HL-60 (cell line): Measurements from ENCODE around the gene RABGAP1L.

Source experiments
- DNase-seq, 2 experiments: peaks; one replicate each; pipeline ENCODE4 v3.0.0-alpha.2; 2010 to 2020; ENCODE audit warnings: low read depth in 1 of 2, low spot score in 1 of 2
- H3K27ac ChIP-seq: fragments of 250-450 bp; sonication (Bioruptor Pico); replicated peaks from 2 replicates; pipeline ENCODE4 v1.5.1; 2020; ENCODE audit warnings: mild to moderate bottlenecking, moderate library complexity
- H3K27me3 ChIP-seq: fragments of 250-450 bp; sonication (Bioruptor Pico); 2 replicates; pipeline ENCODE4 v1.5.1; 2021; ENCODE audit warnings: mild to moderate bottlenecking, moderate library complexity; ENCODE audit not compliant: insufficient read depth, poor library complexity, severe bottlenecking
- H3K4me3 ChIP-seq: replicated peaks from 2 replicates; pipeline ENCODE4 v1.5.1; 2011; ENCODE audit warnings: mild to moderate bottlenecking, control low read depth, low read length; ENCODE audit not compliant: insufficient read depth
- GABPA ChIP-seq: IDR thresholded peaks from 2 replicates; pipeline ENCODE4 v1.6.1; 2012; ENCODE audit warnings: low read depth
- POLR2AphosphoS5 ChIP-seq: IDR thresholded peaks from 2 replicates; pipeline ENCODE4 v1.6.1; 2012; ENCODE audit warnings: low read depth
- SPI1 ChIP-seq: IDR thresholded peaks from 2 replicates; pipeline ENCODE4 v1.6.1; 2012; ENCODE audit warnings: low read depth, mild to moderate bottlenecking, borderline replicate concordance
- TF ChIP-seq, protein P1 (sequence below): IDR thresholded peaks from 2 replicates; pipeline ENCODE4 v1.6.1; 2012; ENCODE audit warnings: low read depth; ENCODE audit not compliant: insufficient replicate concordance
- TF ChIP-seq, protein P2 (sequence below): IDR thresholded peaks from one replicate; pipeline ENCODE4 v1.5.1; 2011; ENCODE audit warnings: low read length, control low read depth, inconsistent platforms; ENCODE audit not compliant: insufficient read depth

The RABGAP1L gene

DNA sequence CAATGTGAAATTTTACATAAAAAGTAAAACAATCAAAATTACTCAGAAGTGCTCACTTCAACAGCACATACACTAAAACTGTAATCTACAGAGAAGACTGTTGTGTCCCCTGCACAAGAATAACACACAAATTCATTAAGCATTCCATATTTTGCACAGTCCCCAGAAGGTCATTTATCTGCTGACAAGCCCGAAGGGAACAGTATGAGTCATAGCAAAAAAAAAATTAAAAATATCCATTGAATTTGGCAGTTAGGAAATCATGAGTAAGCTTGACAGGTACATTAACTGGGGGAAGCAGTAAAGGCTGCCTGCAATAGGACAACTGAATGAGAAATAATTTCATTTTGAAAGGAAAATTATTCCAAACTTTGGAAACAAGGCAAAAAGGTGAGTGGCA is 837.2 kb downstream of the RABGAP1L start:
- Histone ChIP-seq H3K4me3 (no peak overlapping the region), H3K27me3 (no peaks in the 10 kb centered on the region), H3K27ac (no peak overlapping the region)
- DNase-seq = no peak
- TF ChIP-seq, protein P1, sequence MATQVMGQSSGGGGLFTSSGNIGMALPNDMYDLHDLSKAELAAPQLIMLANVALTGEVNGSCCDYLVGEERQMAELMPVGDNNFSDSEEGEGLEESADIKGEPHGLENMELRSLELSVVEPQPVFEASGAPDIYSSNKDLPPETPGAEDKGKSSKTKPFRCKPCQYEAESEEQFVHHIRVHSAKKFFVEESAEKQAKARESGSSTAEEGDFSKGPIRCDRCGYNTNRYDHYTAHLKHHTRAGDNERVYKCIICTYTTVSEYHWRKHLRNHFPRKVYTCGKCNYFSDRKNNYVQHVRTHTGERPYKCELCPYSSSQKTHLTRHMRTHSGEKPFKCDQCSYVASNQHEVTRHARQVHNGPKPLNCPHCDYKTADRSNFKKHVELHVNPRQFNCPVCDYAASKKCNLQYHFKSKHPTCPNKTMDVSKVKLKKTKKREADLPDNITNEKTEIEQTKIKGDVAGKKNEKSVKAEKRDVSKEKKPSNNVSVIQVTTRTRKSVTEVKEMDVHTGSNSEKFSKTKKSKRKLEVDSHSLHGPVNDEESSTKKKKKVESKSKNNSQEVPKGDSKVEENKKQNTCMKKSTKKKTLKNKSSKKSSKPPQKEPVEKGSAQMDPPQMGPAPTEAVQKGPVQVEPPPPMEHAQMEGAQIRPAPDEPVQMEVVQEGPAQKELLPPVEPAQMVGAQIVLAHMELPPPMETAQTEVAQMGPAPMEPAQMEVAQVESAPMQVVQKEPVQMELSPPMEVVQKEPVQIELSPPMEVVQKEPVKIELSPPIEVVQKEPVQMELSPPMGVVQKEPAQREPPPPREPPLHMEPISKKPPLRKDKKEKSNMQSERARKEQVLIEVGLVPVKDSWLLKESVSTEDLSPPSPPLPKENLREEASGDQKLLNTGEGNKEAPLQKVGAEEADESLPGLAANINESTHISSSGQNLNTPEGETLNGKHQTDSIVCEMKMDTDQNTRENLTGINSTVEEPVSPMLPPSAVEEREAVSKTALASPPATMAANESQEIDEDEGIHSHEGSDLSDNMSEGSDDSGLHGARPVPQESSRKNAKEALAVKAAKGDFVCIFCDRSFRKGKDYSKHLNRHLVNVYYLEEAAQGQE = no peak
- no peak for TF ChIP-seq SPI1
- TF ChIP-seq POLR2AphosphoS5 = no peak
- TF ChIP-seq, protein P2, sequence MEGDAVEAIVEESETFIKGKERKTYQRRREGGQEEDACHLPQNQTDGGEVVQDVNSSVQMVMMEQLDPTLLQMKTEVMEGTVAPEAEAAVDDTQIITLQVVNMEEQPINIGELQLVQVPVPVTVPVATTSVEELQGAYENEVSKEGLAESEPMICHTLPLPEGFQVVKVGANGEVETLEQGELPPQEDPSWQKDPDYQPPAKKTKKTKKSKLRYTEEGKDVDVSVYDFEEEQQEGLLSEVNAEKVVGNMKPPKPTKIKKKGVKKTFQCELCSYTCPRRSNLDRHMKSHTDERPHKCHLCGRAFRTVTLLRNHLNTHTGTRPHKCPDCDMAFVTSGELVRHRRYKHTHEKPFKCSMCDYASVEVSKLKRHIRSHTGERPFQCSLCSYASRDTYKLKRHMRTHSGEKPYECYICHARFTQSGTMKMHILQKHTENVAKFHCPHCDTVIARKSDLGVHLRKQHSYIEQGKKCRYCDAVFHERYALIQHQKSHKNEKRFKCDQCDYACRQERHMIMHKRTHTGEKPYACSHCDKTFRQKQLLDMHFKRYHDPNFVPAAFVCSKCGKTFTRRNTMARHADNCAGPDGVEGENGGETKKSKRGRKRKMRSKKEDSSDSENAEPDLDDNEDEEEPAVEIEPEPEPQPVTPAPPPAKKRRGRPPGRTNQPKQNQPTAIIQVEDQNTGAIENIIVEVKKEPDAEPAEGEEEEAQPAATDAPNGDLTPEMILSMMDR = no peak
- no peak for TF ChIP-seq GABPA

DNA sequence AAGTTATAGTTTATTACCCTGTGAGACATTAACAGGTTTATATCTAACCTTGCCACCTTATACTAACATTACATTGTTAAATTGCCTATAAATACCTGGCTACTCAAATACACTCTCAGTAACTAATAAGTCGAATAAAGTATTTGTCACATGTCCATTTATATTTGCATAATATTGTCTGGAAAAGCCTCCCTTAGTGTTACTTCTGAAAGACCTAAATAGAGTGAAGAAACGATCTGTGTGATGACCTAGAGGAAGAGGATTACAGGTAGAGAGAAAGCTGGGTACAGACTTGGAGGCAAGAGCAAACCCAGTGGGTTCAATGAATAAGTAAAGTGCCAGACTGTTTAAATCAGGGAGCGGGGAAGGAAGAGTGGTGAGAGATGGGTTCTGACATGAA is 837.7 kb downstream of the RABGAP1L start:
- Histone ChIP-seq H3K27ac (no peak overlapping the region), H3K4me3 (no peak overlapping the region), H3K27me3 (no peaks in the 10 kb centered on the region)
- TF ChIP-seq POLR2AphosphoS5 = no peak
- no peak for TF ChIP-seq GABPA
- TF ChIP-seq SPI1 = no peak
- TF ChIP-seq, protein P1 = no peak
- TF ChIP-seq, protein P2 = no peak
- DNase-seq = no peak

DNA sequence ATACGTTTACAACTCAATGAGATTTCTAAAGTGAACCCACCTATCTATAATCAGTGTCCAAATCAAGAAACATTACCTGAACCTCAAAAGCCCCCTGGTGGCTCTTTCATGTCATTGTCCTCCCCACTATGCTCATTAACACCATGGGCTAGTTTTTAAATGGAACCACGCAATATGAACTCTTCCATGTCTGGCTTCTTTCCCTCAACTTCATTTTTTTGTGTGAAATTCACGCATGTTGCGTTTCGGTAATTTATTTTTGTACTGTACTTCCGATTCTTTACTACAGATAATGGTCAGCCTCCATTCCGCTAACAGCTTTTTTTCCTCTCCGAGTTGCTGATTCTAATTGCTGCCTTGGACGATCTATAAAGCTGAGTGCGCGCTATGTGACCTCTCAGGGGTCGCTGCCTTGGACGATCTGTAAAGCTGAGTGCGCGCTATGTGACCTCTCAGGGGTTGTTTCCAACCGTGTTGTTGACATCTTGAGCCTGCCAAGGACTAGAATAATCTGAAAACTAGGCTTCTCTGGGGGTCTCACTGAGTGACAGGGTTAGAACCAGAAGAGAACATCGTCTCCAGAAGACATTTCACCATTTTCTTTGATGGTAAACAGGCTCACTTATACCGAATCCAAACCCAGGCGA is 839.4 kb downstream of the RABGAP1L start:
- Histone ChIP-seq H3K27ac (peak overlapping the region; percentile 100), H3K4me3 (peak overlapping the region; percentile 87), H3K27me3 (no peaks in the 10 kb centered on the region)
- TF ChIP-seq, protein P1 = no peak
- TF ChIP-seq SPI1 = no peak
- no peak for TF ChIP-seq POLR2AphosphoS5
- TF ChIP-seq, protein P2 = peak; percentile 53
- peak; percentile 68 to 70 for DNase-seq
